Activated CD8-positive, alpha-beta memory T cell treated with anti-CD3 and anti-CD28 coated beads, Interleukin-2, amount 50 U/mL, for 48 hours (primary cell): ENCODE measurements around the gene TGFBR1.
"Not testable (repeated sequence)": the region's sequence is repeated elsewhere in the genome, so short reads cannot be mapped to it uniquely, and the experiment has no call there.

Experiments
- DNase-seq: peaks from one replicate; pipeline ENCODE4 v3.0.0-alpha.2; 2020

Gene TGFBR1

DNA sequence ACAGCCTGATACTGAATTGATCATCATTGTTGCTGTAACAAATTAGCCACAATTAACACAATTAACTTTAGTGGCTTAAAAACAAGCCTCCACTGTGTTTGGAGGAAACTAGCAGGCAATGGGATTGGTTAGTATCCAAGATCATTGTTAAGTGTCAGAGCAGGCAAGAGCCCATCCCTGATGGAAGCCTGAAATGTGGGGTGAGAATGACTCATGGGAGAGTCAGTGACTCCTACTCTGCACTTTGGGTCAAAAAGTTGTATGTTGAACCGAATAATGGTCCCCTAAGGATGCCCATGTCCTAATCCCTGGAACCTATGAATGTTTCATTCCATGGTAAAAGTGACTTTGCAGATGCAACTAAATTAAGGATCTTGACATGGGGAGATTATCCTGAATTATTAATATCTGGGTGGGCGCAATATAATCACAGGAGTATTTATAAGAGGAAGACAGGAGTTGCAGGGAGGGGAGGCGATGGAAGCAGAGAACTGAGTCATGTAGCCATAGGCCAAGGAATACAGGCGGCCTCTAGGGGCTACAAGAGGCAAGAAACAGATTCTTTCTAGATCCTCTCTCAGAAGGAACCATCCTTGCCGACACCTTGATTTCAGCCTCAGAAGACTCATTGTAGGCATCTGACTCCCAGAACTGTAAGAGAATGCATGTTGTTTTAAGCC, 88.0 kb downstream of the TGFBR1 start:
- no peak for DNase-seq

DNA sequence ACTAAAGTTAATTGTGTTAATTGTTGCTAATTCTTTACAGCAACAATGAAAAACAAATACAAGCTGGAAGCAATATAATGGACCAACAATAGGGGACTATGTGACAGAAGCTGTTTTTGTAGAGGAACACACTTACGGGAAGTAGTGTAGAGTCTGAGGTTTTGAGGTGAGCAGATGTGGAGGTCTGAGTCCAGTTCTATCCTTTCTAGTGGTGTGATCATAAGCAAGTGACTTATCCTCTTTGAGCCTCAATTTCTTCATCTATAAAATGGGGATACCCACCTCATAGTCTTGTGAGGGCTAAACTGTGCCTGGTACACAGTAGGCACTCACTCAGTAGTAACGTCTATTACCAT, 88.5 kb downstream of the TGFBR1 start:
- no peak for DNase-seq

DNA sequence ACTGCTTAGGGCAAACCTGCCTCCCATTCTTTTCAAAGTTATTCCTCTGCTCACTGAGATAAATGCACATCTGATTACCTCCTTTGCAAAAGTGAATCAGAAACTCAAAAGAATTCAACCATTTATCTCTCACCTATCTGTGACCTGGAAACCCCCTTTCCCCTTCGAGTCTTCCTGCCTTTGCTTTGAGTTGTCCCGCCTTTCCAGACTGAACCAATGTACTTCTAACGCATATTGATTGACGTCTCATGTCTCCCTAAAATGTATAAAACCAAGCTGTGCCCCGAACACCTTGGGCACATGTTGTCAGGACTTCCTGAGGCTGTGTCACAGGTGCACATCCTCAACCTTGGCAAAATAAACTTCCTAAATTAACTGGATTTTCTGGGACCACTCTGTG, 91.6 kb downstream of the TGFBR1 start:
- not testable (repeated sequence) for DNase-seq

DNA sequence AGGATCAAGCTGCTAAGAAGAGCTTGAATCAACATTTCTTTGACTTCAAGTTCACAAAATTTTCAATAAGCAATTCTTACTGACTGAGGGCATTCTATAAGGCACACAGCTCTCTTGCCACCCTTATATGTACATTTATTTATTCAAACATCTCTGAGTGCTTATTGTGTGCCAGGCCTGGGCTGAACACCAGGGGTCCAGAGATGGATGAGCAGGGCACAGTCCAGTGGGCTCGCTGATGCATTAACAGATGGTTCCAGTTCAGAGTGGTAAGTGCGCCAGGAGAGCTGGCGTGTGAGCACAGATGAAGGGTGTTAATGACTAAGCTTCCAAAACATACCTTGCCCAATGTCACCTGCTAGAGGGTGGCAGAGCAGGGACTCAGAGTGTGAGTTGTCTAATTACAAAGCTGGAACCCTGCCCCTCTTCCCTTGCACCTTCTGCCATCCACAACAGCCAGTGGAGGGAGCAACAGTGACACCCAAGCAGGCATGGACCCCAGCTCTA, 92.3 kb downstream of the TGFBR1 start:
- no peak for DNase-seq

DNA sequence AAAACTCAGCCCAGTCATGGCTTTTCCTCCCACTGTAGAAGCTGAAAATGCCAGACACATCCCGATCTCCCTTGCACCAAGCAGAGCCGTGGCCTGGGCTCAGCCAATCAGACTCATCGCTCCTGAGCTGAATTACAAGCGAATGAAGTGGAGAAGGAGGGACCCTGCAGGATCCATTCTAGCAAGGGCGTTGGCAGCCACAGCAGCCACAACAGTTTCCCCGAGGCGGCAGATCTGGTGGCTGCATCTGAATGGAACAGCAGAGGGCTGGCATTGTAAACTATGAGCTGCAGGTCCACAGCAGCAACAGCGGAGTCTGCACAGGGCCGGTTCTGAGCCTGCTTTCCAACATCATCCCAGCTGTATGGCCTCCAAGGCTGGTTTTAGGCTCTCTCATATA, 93.1 kb downstream of the TGFBR1 start:
- no peak for DNase-seq

DNA sequence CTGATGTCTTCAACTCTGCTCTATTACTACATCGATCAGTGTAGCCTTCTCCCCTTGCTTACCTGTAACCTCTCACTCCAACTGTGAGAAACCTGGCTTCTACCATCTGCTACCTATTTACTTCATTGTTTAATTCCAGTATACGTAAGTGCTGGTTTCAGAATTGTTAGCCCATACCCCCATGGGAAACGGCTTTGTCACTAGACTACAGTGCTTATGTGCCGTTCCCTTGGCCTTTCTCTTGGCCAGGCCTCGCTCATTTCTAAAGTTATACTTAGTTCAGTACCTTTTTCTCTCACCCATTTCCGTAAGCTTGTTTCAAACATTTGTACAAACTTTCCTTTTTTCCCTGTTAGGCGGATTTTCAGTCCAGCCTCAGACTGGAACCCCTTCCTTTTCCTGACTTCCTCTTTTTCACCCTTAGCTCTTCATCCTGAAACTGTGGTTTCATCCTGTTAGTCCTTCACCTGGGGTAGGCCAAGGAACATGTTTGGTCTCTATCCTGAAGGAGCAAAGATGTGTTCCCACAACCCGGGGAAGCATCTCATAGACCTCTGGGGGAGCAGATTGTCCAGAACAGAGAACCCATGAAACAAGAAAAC, 95.1 kb downstream of the TGFBR1 start:
- no peak for DNase-seq

DNA sequence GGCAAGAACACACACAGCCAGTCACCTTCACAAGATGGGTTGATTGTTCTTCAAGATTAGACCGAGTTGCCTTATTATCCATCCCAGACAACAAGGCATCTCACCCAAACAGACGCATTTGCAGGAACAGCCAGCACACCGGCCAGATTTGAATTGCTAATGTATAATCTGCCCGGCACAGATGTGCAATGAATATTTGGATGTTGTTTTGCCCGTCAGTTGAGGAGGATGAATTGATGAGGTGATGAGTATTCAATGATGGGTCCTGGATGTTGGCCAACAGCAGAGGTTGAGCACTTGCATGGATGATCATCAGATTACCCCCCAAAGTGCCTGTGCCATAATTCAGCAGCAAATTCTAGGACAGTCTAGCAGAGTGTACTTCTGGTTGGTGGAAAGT, 96.7 kb downstream of the TGFBR1 start:
- DNase-seq = no peak
